ENCODE results near the gene RGS8.

DNA sequence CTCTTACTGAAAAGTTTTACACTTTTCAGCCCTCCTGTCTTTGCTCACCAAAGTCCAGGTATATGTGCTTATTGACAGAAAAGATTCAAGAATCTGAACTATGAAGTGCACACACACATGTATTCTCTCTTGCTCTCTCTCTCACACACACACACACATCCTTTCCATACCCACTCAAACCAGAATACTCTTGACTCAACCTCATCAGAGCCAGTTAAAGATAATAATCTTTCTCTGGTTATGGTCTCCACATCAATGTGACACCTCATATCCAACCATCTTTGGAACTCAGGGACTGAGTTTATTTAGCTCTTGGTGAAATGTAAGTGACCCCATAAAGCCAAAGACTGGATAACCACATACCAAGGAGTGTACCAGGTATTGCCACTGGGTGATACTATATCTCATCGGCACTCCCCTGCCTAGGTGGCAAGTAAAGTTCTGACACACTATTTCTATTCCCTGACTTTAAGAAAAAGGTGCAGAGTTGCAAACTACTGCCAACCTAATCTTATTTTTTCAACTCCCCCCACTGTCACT is 24.9 kb upstream of the RGS8 start:
- TF ChIP-seq, protein P1, sequence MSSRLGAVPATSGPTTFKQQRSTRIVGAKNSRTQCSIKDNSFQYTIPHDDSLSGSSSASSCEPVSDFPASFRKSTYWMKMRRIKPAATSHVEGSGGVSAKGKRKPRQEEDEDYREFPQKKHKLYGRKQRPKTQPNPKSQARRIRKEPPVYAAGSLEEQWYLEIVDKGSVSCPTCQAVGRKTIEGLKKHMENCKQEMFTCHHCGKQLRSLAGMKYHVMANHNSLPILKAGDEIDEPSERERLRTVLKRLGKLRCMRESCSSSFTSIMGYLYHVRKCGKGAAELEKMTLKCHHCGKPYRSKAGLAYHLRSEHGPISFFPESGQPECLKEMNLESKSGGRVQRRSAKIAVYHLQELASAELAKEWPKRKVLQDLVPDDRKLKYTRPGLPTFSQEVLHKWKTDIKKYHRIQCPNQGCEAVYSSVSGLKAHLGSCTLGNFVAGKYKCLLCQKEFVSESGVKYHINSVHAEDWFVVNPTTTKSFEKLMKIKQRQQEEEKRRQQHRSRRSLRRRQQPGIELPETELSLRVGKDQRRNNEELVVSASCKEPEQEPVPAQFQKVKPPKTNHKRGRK (CRISPR knock-in tag; IDR thresholded peaks at IDR 0.05; ENCODE audit: borderline replicate concordance) = no peak
- TF ChIP-seq, protein P2, sequence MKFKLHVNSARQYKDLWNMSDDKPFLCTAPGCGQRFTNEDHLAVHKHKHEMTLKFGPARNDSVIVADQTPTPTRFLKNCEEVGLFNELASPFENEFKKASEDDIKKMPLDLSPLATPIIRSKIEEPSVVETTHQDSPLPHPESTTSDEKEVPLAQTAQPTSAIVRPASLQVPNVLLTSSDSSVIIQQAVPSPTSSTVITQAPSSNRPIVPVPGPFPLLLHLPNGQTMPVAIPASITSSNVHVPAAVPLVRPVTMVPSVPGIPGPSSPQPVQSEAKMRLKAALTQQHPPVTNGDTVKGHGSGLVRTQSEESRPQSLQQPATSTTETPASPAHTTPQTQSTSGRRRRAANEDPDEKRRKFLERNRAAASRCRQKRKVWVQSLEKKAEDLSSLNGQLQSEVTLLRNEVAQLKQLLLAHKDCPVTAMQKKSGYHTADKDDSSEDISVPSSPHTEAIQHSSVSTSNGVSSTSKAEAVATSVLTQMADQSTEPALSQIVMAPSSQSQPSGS (CRISPR knock-in tag; IDR thresholded peaks at IDR 0.05; ENCODE audit: borderline replicate concordance, low read depth) = no peak
- TF ChIP-seq, protein P3, sequence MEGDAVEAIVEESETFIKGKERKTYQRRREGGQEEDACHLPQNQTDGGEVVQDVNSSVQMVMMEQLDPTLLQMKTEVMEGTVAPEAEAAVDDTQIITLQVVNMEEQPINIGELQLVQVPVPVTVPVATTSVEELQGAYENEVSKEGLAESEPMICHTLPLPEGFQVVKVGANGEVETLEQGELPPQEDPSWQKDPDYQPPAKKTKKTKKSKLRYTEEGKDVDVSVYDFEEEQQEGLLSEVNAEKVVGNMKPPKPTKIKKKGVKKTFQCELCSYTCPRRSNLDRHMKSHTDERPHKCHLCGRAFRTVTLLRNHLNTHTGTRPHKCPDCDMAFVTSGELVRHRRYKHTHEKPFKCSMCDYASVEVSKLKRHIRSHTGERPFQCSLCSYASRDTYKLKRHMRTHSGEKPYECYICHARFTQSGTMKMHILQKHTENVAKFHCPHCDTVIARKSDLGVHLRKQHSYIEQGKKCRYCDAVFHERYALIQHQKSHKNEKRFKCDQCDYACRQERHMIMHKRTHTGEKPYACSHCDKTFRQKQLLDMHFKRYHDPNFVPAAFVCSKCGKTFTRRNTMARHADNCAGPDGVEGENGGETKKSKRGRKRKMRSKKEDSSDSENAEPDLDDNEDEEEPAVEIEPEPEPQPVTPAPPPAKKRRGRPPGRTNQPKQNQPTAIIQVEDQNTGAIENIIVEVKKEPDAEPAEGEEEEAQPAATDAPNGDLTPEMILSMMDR (IDR thresholded peaks at IDR 0.05) = no peak
- TF ChIP-seq, protein P4, sequence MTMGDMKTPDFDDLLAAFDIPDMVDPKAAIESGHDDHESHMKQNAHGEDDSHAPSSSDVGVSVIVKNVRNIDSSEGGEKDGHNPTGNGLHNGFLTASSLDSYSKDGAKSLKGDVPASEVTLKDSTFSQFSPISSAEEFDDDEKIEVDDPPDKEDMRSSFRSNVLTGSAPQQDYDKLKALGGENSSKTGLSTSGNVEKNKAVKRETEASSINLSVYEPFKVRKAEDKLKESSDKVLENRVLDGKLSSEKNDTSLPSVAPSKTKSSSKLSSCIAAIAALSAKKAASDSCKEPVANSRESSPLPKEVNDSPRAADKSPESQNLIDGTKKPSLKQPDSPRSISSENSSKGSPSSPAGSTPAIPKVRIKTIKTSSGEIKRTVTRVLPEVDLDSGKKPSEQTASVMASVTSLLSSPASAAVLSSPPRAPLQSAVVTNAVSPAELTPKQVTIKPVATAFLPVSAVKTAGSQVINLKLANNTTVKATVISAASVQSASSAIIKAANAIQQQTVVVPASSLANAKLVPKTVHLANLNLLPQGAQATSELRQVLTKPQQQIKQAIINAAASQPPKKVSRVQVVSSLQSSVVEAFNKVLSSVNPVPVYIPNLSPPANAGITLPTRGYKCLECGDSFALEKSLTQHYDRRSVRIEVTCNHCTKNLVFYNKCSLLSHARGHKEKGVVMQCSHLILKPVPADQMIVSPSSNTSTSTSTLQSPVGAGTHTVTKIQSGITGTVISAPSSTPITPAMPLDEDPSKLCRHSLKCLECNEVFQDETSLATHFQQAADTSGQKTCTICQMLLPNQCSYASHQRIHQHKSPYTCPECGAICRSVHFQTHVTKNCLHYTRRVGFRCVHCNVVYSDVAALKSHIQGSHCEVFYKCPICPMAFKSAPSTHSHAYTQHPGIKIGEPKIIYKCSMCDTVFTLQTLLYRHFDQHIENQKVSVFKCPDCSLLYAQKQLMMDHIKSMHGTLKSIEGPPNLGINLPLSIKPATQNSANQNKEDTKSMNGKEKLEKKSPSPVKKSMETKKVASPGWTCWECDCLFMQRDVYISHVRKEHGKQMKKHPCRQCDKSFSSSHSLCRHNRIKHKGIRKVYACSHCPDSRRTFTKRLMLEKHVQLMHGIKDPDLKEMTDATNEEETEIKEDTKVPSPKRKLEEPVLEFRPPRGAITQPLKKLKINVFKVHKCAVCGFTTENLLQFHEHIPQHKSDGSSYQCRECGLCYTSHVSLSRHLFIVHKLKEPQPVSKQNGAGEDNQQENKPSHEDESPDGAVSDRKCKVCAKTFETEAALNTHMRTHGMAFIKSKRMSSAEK (CRISPR knock-in tag; IDR thresholded peaks at IDR 0.05; ENCODE audit: borderline replicate concordance) = no peak
- TF ChIP-seq, protein P5, sequence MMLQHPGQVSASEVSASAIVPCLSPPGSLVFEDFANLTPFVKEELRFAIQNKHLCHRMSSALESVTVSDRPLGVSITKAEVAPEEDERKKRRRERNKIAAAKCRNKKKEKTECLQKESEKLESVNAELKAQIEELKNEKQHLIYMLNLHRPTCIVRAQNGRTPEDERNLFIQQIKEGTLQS (CRISPR knock-in tag; conservative IDR thresholded peaks at IDR 0.05) = no peak
- TF ChIP-seq CREB1 (CRISPR knock-in tag; IDR thresholded peaks at IDR 0.05) (no peak), ESRRA (CRISPR knock-in tag; IDR thresholded peaks at IDR 0.05; ENCODE audit: borderline replicate concordance) (no peak)

Measured in WTC11 (cell line).